Measurements from ENCODE around the gene PFDN5. TPM values are rescaled to one million over a fixed set of nuclear protein-coding genes. Genes with fewer than 3 reads are reported as not detected.

PFDN5 gene
- total and polyA plus RNA-seq, 9 of the 15 experiments (the other 6 are each of a cell fraction or from before 2014, with no cell fraction given), result 361 to 1,636 (median 742) TPM

GRCh38 chr12:53324779-53325510 lies 29.6 kb downstream of the PFDN5 start (continued):
- TF ChIP-seq, protein P1, sequence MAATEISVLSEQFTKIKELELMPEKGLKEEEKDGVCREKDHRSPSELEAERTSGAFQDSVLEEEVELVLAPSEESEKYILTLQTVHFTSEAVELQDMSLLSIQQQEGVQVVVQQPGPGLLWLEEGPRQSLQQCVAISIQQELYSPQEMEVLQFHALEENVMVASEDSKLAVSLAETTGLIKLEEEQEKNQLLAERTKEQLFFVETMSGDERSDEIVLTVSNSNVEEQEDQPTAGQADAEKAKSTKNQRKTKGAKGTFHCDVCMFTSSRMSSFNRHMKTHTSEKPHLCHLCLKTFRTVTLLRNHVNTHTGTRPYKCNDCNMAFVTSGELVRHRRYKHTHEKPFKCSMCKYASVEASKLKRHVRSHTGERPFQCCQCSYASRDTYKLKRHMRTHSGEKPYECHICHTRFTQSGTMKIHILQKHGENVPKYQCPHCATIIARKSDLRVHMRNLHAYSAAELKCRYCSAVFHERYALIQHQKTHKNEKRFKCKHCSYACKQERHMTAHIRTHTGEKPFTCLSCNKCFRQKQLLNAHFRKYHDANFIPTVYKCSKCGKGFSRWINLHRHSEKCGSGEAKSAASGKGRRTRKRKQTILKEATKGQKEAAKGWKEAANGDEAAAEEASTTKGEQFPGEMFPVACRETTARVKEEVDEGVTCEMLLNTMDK (IDR thresholded peaks at IDR 0.05; ENCODE audit: borderline replicate concordance, insufficient read depth, low read depth, low read length, poor library complexity, severe bottlenecking), result peak; percentile 62
- TF ChIP-seq RBBP5 (IDR thresholded peaks at IDR 0.05; ENCODE audit: borderline replicate concordance, insufficient read depth, low read length, poor library complexity, severe bottlenecking) (peak; percentile 39), PRMT5 (CRISPR knock-in tag; IDR thresholded peaks at IDR 0.05) (no peak), ZNF165 (CRISPR knock-in tag; IDR thresholded peaks at IDR 0.05; ENCODE audit: borderline replicate concordance) (0 out of 2 replicates have a peak, but pooled peaks have one; percentile 12), TFAM (CRISPR knock-in tag; conservative IDR thresholded peaks at IDR 0.05) (no peak), HEY1 (CRISPR knock-in tag; IDR thresholded peaks at IDR 0.05; ENCODE audit: borderline replicate concordance) (no peak), ZNF589 (CRISPR knock-in tag; IDR thresholded peaks at IDR 0.05; ENCODE audit: low read depth) (peak; percentile 78; the same call in 1 of the 2 replicates), SMARCE1 (IDR thresholded peaks at IDR 0.05) (0 out of 2 replicates have a peak, but pooled peaks have one; percentile 3), ATF1 (CRISPR knock-in tag; IDR thresholded peaks at IDR 0.05) (no peak), ATF1 (tag; IDR thresholded peaks at IDR 0.05) (peak; percentile 74), ETV5 (CRISPR knock-in tag; IDR thresholded peaks at IDR 0.05; ENCODE audit: low read depth) (no peak), ETS2 (tag; IDR thresholded peaks at IDR 0.05; ENCODE audit: borderline replicate concordance, poor library complexity, severe bottlenecking) (no peak), GTF3C2 (IDR thresholded peaks at IDR 0.05; ENCODE audit: borderline replicate concordance, extremely low read depth, insufficient read length) (no peak), POLR2A (conservative IDR thresholded peaks at IDR 0.05) (peak; percentile 85), CREM (IDR thresholded peaks at IDR 0.05; ENCODE audit: low read depth) (peak; percentile 62), ZNF224 (CRISPR knock-in tag; IDR thresholded peaks at IDR 0.05) (no peak), GTF2F1 (IDR thresholded peaks at IDR 0.05; ENCODE audit: low read depth, low read length) (0 out of 2 replicates have a peak, but pooled peaks have one; percentile 29), HDAC1 (IDR thresholded peaks at IDR 0.05) (peak in 1 of 2 experiments; percentile 60; a peak in 1 of 4 replicates), ATF6 (CRISPR knock-in tag; IDR thresholded peaks at IDR 0.05) (0 out of 2 replicates have a peak, but pooled peaks have one; percentile 79)
- TF ChIP-seq, protein P2, sequence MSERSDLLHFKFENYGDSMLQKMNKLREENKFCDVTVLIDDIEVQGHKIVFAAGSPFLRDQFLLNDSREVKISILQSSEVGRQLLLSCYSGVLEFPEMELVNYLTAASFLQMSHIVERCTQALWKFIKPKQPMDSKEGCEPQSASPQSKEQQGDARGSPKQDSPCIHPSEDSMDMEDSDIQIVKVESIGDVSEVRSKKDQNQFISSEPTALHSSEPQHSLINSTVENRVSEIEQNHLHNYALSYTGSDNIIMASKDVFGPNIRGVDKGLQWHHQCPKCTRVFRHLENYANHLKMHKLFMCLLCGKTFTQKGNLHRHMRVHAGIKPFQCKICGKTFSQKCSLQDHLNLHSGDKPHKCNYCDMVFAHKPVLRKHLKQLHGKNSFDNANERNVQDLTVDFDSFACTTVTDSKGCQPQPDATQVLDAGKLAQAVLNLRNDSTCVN (CRISPR knock-in tag; IDR thresholded peaks at IDR 0.05), result no peak

Measured in K562 (cell line).